GM12801 (cell line): ENCODE measurements around the gene SPRY4.

Experiments used
- CTCF ChIP-seq: IDR thresholded peaks from one replicate; pipeline ENCODE4 v1.5.1; 2011; ENCODE audit warnings: control low read depth; ENCODE audit not compliant: insufficient read length; ENCODE audit errors: extremely low read depth

SPRY4 gene

GRCh38 chr5:142327111-142327842, 2.5 kb upstream of the SPRY4 start:
- TF ChIP-seq CTCF = no peak

GRCh38 chr5:142326480-142326938, 1.7 kb upstream of the SPRY4 start:
- no peak for TF ChIP-seq CTCF

GRCh38 chr5:142325725-142326479, 1.1 kb upstream of the SPRY4 start:
- no peak for TF ChIP-seq CTCF

- no peak for TF ChIP-seq CTCF
These were observed 518 bp downstream of the SPRY4 start for GRCh38 chr5:142324136-142324870.

- no peak for TF ChIP-seq CTCF
These were observed 1.2 kb downstream of the SPRY4 start for GRCh38 chr5:142323480-142324135.

- TF ChIP-seq CTCF = no peak
These were observed 1.9 kb downstream of the SPRY4 start for GRCh38 chr5:142322747-142323479.
